GM06990 (cell line): ENCODE data around the gene GMPPA.

ENCODE experiments used
- DNase-seq: peaks from one replicate; pipeline ENCODE4 v3.0.0-alpha.2; 2011; ENCODE audit not compliant: insufficient read length; ENCODE audit errors: extremely low read depth
- H3K27me3 ChIP-seq: replicated peaks from 2 replicates; pipeline ENCODE4 v1.6.0; 2011; ENCODE audit warnings: low read length; ENCODE audit not compliant: control insufficient read depth, insufficient read depth
- H3K36me3 ChIP-seq: 2 replicates; pipeline ENCODE4 v1.5.1; 2011; ENCODE audit warnings: low read length; ENCODE audit not compliant: control insufficient read depth, insufficient read depth
- H3K4me3 ChIP-seq: replicated peaks from 2 replicates; pipeline ENCODE4 v1.5.1; 2011; ENCODE audit warnings: low read depth, mild to moderate bottlenecking, control low read depth, low read length
- TF ChIP-seq, protein P1 (sequence below): IDR thresholded peaks from 2 replicates; pipeline ENCODE4 v1.5.1; 2011; ENCODE audit warnings: low read length, control low read depth, mild to moderate bottlenecking, inconsistent platforms; ENCODE audit not compliant: insufficient read depth, poor library complexity, severe bottlenecking

The GMPPA gene

DNA sequence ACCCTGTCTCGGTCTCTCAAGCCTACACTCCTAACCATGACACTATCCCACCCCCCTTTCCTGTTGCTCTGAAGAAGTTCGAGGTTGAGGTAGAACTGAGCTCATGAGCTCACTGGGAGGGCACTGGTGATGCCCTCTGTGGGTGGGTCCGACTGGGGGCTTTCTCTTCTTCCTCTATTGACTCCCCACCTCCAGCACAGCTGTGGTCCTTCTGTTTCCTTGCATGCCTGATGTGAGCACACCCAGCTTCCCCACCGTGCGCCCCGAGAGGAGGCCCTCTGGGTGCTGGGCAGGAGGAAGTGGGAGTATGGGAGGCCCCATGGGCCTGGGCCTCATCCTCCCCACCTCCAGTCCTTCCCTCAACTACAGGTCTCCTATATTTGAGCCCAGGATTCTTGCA lies 43.1 kb upstream of the GMPPA start:
- Histone ChIP-seq H3K4me3 (no peak overlapping the region), H3K27me3 (peaks cover 5% of the 10 kb centered on the region), H3K36me3 (no peaks in the 10 kb centered on the region)
- TF ChIP-seq, protein P1, sequence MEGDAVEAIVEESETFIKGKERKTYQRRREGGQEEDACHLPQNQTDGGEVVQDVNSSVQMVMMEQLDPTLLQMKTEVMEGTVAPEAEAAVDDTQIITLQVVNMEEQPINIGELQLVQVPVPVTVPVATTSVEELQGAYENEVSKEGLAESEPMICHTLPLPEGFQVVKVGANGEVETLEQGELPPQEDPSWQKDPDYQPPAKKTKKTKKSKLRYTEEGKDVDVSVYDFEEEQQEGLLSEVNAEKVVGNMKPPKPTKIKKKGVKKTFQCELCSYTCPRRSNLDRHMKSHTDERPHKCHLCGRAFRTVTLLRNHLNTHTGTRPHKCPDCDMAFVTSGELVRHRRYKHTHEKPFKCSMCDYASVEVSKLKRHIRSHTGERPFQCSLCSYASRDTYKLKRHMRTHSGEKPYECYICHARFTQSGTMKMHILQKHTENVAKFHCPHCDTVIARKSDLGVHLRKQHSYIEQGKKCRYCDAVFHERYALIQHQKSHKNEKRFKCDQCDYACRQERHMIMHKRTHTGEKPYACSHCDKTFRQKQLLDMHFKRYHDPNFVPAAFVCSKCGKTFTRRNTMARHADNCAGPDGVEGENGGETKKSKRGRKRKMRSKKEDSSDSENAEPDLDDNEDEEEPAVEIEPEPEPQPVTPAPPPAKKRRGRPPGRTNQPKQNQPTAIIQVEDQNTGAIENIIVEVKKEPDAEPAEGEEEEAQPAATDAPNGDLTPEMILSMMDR: no peak
- DNase-seq: no peak

GRCh38 chr2:219457784-219458369 lies 40.8 kb upstream of the GMPPA start:
- H3K27me3 ChIP-seq: peaks cover 3% of the 10 kb centered on the region
- no peak overlapping the region for H3K4me3 ChIP-seq
- DNase-seq: no peak
- TF ChIP-seq, protein P1: peak; percentile 39
- H3K36me3 ChIP-seq: no peaks in the 10 kb centered on the region

- H3K4me3 ChIP-seq: no peak overlapping the region
- TF ChIP-seq, protein P1: no peak
- no peaks in the 10 kb centered on the region for H3K36me3 ChIP-seq
- DNase-seq: no peak
- no peaks in the 10 kb centered on the region; the same call in 1 of the 2 replicates for H3K27me3 ChIP-seq
Observed at GRCh38 chr2:219458996-219459395, 39.7 kb upstream of the GMPPA start.

DNA sequence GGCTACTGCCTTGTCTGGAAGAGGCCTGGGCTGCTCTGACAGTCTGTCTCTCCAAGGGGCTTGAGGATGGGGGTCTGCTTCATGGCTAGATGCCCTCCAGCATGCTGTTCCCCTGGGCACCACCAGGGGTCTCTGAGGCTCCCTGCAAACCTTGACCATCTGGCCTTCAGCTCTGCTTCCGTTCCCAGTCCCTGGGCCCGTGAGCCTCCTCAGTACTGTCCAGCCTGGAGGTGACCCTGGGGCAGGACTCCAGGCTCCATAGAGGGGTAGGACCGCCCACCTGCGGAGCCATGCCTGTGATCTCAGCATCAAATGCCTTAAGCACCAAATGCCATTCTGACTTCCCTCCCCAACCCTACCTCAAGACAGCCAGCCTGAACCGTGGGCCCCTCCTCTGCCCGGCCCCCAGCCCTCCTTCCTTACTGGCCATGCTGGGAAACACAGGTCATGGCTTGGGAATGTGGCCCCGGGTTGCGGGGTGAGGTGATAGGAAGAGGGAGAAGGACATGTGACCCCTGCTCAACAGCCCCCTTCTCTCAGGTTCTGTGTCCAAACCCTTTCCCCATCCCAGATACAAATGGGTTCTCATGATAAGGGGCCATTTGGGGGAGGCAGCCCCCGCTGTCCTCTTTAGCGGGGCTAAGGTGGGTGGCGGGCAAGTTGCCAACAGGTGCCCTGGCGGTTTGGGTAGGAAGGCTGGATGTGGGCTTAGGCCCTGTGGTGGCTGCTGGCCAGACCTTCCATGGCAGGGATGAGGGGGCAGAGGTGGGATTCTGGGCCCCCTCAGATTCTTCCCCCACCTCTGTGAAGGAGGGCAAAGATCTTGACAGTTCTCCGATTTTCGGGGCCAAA lies 39.0 kb upstream of the GMPPA start:
- H3K4me3 ChIP-seq: no peak overlapping the region
- DNase-seq: peak; percentile 28
- no peaks in the 10 kb centered on the region; the same call in 1 of the 2 replicates for H3K27me3 ChIP-seq
- TF ChIP-seq, protein P1: peak; percentile 93
- H3K36me3 ChIP-seq: no peaks in the 10 kb centered on the region

DNA sequence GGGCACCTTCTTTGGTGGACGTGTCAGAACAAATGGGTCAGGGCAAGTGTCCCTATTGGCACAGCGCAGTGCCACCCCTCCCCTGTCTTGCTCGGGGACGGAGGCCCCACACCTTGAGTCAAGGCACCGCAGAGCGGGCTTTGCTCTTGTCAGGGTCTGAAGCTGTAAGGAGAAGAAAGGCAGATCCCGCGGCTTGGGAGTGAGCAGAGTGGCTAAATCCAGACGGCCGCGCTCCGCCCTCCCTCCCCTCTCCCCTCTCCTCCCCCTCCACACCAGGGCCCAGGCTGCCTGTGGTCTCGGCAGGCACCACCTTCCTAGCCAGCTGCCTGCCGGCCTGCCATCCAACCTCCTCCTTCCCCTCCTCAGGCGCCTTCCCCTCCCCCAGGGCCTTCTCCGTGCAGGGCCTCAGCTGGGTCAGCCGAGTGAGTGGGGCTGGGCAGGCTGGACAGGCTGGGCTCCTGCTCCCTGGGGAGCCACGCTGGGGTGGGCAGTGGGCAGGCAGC lies 38.2 kb upstream of the GMPPA start:
- TF ChIP-seq, protein P1: no peak
- H3K4me3 ChIP-seq: no peak overlapping the region
- H3K27me3 ChIP-seq: no peaks in the 10 kb centered on the region; the same call in 1 of the 2 replicates
- DNase-seq: no peak
- no peaks in the 10 kb centered on the region for H3K36me3 ChIP-seq
